Stimulated activated CD8-positive, alpha-beta memory T cell treated with anti-CD3 and anti-CD28 coated beads, Interleukin-4, amount 100 ng/mL, for 24 hours (primary cell): ENCODE data around the gene ZNF700.
"Not testable (repeated sequence)": the region's sequence is repeated elsewhere in the genome, so short reads cannot be mapped to it uniquely, and the experiment has no call there.

ENCODE experiments used
- DNase-seq: peaks from one replicate; pipeline ENCODE4 v3.0.0-alpha.2; 2020; ENCODE audit warnings: low read depth

The ZNF700 gene

GRCh38 chr19:11924886-11925650 lies at the start of gene ZNF700:
Gene ZNF700 (plus strand): TSS chr19:11925107. CDS start chr19:11925211, 104 bp downstream.
- DNase-seq: peak; percentile 90

- DNase-seq: peak; percentile 24
Observed at GRCh38 chr19:11879687-11880266, 45.1 kb upstream of the ZNF700 start.

- no peak for DNase-seq
Observed at GRCh38 chr19:11880598-11880997, 44.3 kb upstream of the ZNF700 start.

- DNase-seq: peak; percentile 39
Observed at GRCh38 chr19:11881151-11881800, 43.6 kb upstream of the ZNF700 start.

GRCh38 chr19:11882606-11883005 lies 42.3 kb upstream of the ZNF700 start:
- DNase-seq: no peak

- DNase-seq: no peak
Observed at GRCh38 chr19:11887234-11887610, 37.7 kb upstream of the ZNF700 start.

- DNase-seq: peak; percentile 61
Observed at GRCh38 chr19:11887611-11888531, 37.0 kb upstream of the ZNF700 start, which contains the start of gene ZNF69. Gene ZNF69 (plus strand): TSS chr19:11887782. CDS start chr19:11887924, 142 bp downstream.

GRCh38 chr19:11889901-11890300 lies 35.0 kb upstream of the ZNF700 start:
- not testable (repeated sequence) for DNase-seq

GRCh38 chr19:11890634-11891033 lies 34.3 kb upstream of the ZNF700 start:
- no peak for DNase-seq

GRCh38 chr19:11894851-11895250 lies 30.1 kb upstream of the ZNF700 start:
- no peak for DNase-seq

GRCh38 chr19:11902228-11902627 lies 22.7 kb upstream of the ZNF700 start:
- DNase-seq: no peak

- no peak for DNase-seq
Observed at GRCh38 chr19:11905928-11906327, 19.0 kb upstream of the ZNF700 start.

GRCh38 chr19:11911937-11912336 lies 13.0 kb upstream of the ZNF700 start:
- DNase-seq: not testable (repeated sequence)

- not testable (repeated sequence) for DNase-seq
Observed at GRCh38 chr19:11914417-11915051, 10.4 kb upstream of the ZNF700 start.

- DNase-seq: no peak
Observed at GRCh38 chr19:11921852-11922495, 2.9 kb upstream of the ZNF700 start.

GRCh38 chr19:11925651-11926187 lies 812 bp downstream of the ZNF700 start:
- not testable (repeated sequence) for DNase-seq

GRCh38 chr19:11927227-11927626 lies 2.3 kb downstream of the ZNF700 start:
- DNase-seq: no peak

- no peak for DNase-seq
Observed at GRCh38 chr19:11931051-11931450, 6.1 kb downstream of the ZNF700 start.

GRCh38 chr19:11931513-11931912 lies 6.6 kb downstream of the ZNF700 start:
- no peak for DNase-seq

GRCh38 chr19:11935829-11936228 lies 10.9 kb downstream of the ZNF700 start:
- not testable (repeated sequence) for DNase-seq

- DNase-seq: not testable (repeated sequence)
Observed at GRCh38 chr19:11938383-11938782, 13.5 kb downstream of the ZNF700 start.
